Measurements from ENCODE around the gene TMPRSS13.

Gene TMPRSS13

GRCh38 chr11:117910525-117910924 lies 18.7 kb downstream of the TMPRSS13 start:
- no peak for DNase-seq

GRCh38 chr11:117909611-117910382 lies 19.4 kb downstream of the TMPRSS13 start:
- DNase-seq, result no peak

- no peak for DNase-seq
Measured at GRCh38 chr11:117908959-117909610, 20.1 kb downstream of the TMPRSS13 start.

- no peak for DNase-seq
Measured at GRCh38 chr11:117908109-117908895, 20.9 kb downstream of the TMPRSS13 start.

- DNase-seq, result peak; percentile 63
Measured at GRCh38 chr11:117907276-117908108, 21.7 kb downstream of the TMPRSS13 start.

- no peak for DNase-seq
Measured at GRCh38 chr11:117906710-117907109, 22.5 kb downstream of the TMPRSS13 start.

- DNase-seq, result no peak
Measured at GRCh38 chr11:117906126-117906525, 23.1 kb downstream of the TMPRSS13 start.

- DNase-seq, result no peak
Measured at GRCh38 chr11:117905524-117905923, 23.7 kb downstream of the TMPRSS13 start.

GRCh38 chr11:117903505-117904382 lies 25.5 kb downstream of the TMPRSS13 start:
- no peak for DNase-seq

GRCh38 chr11:117902001-117902845 lies 27.0 kb downstream of the TMPRSS13 start:
- no peak for DNase-seq

- DNase-seq, result no peak
Measured at GRCh38 chr11:117901601-117902000, 27.6 kb downstream of the TMPRSS13 start.

- DNase-seq, result no peak
Measured at GRCh38 chr11:117900720-117901440, 28.3 kb downstream of the TMPRSS13 start.

- DNase-seq, result no peak
Measured at GRCh38 chr11:117900121-117900648, 29.0 kb downstream of the TMPRSS13 start.

GRCh38 chr11:117898059-117898458 lies 31.1 kb downstream of the TMPRSS13 start:
- no peak for DNase-seq

- no peak for DNase-seq
Measured at GRCh38 chr11:117892651-117893050, 36.6 kb downstream of the TMPRSS13 start.

GRCh38 chr11:117891362-117891761 lies 37.8 kb downstream of the TMPRSS13 start:
- DNase-seq, result no peak

GRCh38 chr11:117888139-117888566 lies 41.0 kb downstream of the TMPRSS13 start:
- no peak for DNase-seq

- DNase-seq, result no peak
Measured at GRCh38 chr11:117887431-117888138, 41.6 kb downstream of the TMPRSS13 start.

GRCh38 chr11:117885777-117886176 lies 43.4 kb downstream of the TMPRSS13 start:
- no peak for DNase-seq
